HEK293 (cell line): ENCODE measurements around the gene AKR1C8.
"Not testable (repeated sequence)": the region's sequence is repeated elsewhere in the genome, so short reads cannot be mapped to it uniquely, and the experiment has no call there.

Experiments used
- CTCF ChIA-PET: fragments of 350-600 bp; formaldehyde crosslinking; extraction: SDS; loops from one replicate; lab custom pipeline; 2021; ENCODE audit warnings: antibody characterized with exemption; lab: Yijun Ruan, JAX
- POLR2A ChIA-PET: fragments of 300-600 bp; formaldehyde crosslinking; extraction: SDS; loops from one replicate; lab custom pipeline; 2020; ENCODE audit warnings: antibody characterized with exemption, inconsistent platforms; lab: Yijun Ruan, JAX
- H3K27ac ChIP-seq: fragments of 200-500 bp; sonication (Bioruptor generic); 2 replicates; pipeline ENCODE4 v1.5.1; 2014; ENCODE audit warnings: low read depth, low read length, control low read depth, inconsistent platforms; ENCODE audit errors: extremely low read depth
- H3K36me3 ChIP-seq, 2 experiments: fragments of 200-500 bp in 1 of 2; sonication (Bioruptor generic) in 1 of 2; 1 replicate in 1 of 2; 2 replicates in 1 of 2; pipeline ENCODE4 v1.5.1; 2014 to 2017; ENCODE audit warnings: inconsistent platforms in 2 of 2, low read length in 2 of 2; ENCODE audit not compliant: control insufficient read depth in 2 of 2, insufficient read depth in 1 of 2
- H3K4me1 ChIP-seq: fragments of 200-500 bp; sonication (Bioruptor generic); 2 replicates; pipeline ENCODE4 v1.5.1; 2014; ENCODE audit warnings: mild to moderate bottlenecking, low read length, inconsistent platforms; ENCODE audit not compliant: control insufficient read depth, insufficient read depth
- H3K4me3 ChIP-seq: 2 replicates; pipeline ENCODE4 v1.5.1; 2011; ENCODE audit warnings: low read depth, mild to moderate bottlenecking, control low read depth, low read length, moderate library complexity
- H3K9me3 ChIP-seq: fragments of 200-500 bp; sonication (Bioruptor generic); 2 replicates; pipeline ENCODE4 v1.5.1; 2014; ENCODE audit warnings: low read depth, low read length, inconsistent platforms; ENCODE audit not compliant: control insufficient read depth, insufficient read depth
- GLIS1 ChIP-seq: fragments of 450-650 bp; formaldehyde crosslinking; IDR thresholded peaks from 2 replicates; pipeline ENCODE4 v1.5.1; 2016; ENCODE audit warnings: missing biosample characterization, missing genetic modification characterization
- HOXD13 ChIP-seq: sonication (generic); formaldehyde crosslinking; IDR thresholded peaks from 2 replicates; pipeline ENCODE4 v1.8.0; 2022; ENCODE audit warnings: missing genetic modification reagents, borderline replicate concordance
- ZIC2 ChIP-seq: fragments of 450-650 bp; formaldehyde crosslinking; IDR thresholded peaks from 2 replicates; pipeline ENCODE4 v1.5.1; 2016; ENCODE audit warnings: missing biosample characterization, missing genetic modification characterization
- ZNF174 ChIP-seq: fragments of 450-650 bp; formaldehyde crosslinking; IDR thresholded peaks from 2 replicates; pipeline ENCODE4 v1.5.0; 2017; ENCODE audit warnings: missing biosample characterization, mild to moderate bottlenecking, missing genetic modification characterization
- ZNF175 ChIP-seq: fragments of 450-650 bp; formaldehyde crosslinking; IDR thresholded peaks from 2 replicates; pipeline ENCODE4 v1.5.1; 2016; ENCODE audit warnings: missing biosample characterization, missing genetic modification characterization
- ZNF514 ChIP-seq: fragments of 450-650 bp; formaldehyde crosslinking; IDR thresholded peaks from 2 replicates; pipeline ENCODE4 v1.5.1; 2016; ENCODE audit warnings: missing biosample characterization, missing genetic modification characterization
- ZNF521 ChIP-seq: fragments of 450-650 bp; formaldehyde crosslinking; IDR thresholded peaks from 2 replicates; pipeline ENCODE4 v1.5.1; 2017; ENCODE audit warnings: missing biosample characterization, mild to moderate bottlenecking, missing genetic modification characterization
- ZNF571 ChIP-seq: fragments of 450-650 bp; formaldehyde crosslinking; IDR thresholded peaks from 2 replicates; pipeline ENCODE4 v1.5.0; 2017; ENCODE audit warnings: missing biosample characterization, missing genetic modification characterization
- ZNF837 ChIP-seq: fragments of 450-650 bp; formaldehyde crosslinking; IDR thresholded peaks from 2 replicates; pipeline ENCODE4 v1.5.1; 2016; ENCODE audit warnings: missing biosample characterization, missing genetic modification characterization
- TF ChIP-seq, protein P1 (sequence below): fragments of 450-650 bp; formaldehyde crosslinking; IDR thresholded peaks from 2 replicates; pipeline ENCODE4 v1.5.1; 2016; ENCODE audit warnings: missing biosample characterization, missing genetic modification characterization
- TF ChIP-seq, protein P2 (sequence below): fragments of 450-650 bp; formaldehyde crosslinking; IDR thresholded peaks from 2 replicates; pipeline ENCODE4 v1.5.0; 2017; ENCODE audit warnings: missing biosample characterization, missing genetic modification characterization, borderline replicate concordance
- TF ChIP-seq, protein P3 (sequence below): fragments of 450-650 bp; formaldehyde crosslinking; IDR thresholded peaks from 2 replicates; pipeline ENCODE4 v1.5.1; 2016; ENCODE audit warnings: missing biosample characterization, missing genetic modification characterization
- TF ChIP-seq, protein P4 (sequence below): fragments of 450-650 bp; formaldehyde crosslinking; IDR thresholded peaks from 2 replicates; pipeline ENCODE4 v1.5.1; 2016; ENCODE audit warnings: missing biosample characterization, missing genetic modification characterization, low read depth
- TF ChIP-seq, protein P5 (sequence below): fragments of 450-650 bp; formaldehyde crosslinking; IDR thresholded peaks from 2 replicates; pipeline ENCODE4 v1.5.1; 2016; ENCODE audit warnings: missing biosample characterization, missing genetic modification characterization, borderline replicate concordance
- TF ChIP-seq, protein P6 (sequence below): fragments of 450-650 bp; formaldehyde crosslinking; conservative IDR thresholded peaks from 2 replicates; pipeline ENCODE4 v1.5.1; 2016; ENCODE audit warnings: low read depth, missing biosample characterization, missing genetic modification characterization

The AKR1C8 gene

DNA sequence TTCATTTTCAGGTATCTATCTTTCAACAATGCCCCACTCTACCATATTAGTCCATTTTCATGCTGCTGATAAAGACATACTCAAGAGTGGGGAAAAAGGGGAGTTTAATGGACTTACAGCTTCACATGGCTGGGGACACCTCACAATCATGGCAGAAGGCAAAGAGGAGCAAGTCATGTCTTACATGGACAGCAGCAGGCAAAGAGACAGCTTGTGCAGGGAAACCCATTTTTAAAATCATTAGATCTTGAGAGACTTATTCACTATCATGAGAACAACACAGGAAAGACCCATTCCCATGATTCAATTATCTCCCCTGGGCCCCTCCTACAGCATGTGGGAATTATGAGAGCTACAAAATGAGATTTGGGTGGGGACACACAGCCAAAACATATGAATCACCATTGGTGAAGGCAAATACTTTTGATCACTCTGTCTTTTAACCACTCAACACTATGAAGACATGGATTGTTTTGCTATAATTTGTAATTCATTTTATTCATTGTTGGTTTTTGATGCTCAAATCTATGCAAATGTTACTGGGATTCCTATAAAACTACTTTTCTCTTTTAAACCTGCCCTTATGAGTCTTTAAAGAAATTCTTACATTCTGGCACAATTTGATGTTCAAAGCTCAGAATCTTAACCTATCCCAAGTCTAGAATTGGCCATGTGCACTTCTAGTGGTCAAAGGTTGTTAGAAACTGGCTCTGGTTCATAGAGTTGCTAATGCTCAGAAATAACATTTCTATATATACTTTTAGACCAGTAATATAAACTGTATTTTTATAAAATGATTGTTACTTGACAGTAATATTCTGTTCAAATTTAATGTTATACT lies 27.0 kb upstream of the AKR1C8 start:
- TF ChIP-seq, protein P1, sequence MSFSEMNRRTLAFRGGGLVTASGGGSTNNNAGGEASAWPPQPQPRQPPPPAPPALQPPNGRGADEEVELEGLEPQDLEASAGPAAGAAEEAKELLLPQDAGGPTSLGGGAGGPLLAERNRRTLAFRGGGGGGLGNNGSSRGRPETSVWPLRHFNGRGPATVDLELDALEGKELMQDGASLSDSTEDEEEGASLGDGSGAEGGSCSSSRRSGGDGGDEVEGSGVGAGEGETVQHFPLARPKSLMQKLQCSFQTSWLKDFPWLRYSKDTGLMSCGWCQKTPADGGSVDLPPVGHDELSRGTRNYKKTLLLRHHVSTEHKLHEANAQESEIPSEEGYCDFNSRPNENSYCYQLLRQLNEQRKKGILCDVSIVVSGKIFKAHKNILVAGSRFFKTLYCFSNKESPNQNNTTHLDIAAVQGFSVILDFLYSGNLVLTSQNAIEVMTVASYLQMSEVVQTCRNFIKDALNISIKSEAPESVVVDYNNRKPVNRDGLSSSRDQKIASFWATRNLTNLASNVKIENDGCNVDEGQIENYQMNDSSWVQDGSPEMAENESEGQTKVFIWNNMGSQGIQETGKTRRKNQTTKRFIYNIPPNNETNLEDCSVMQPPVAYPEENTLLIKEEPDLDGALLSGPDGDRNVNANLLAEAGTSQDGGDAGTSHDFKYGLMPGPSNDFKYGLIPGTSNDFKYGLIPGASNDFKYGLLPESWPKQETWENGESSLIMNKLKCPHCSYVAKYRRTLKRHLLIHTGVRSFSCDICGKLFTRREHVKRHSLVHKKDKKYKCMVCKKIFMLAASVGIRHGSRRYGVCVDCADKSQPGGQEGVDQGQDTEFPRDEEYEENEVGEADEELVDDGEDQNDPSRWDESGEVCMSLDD: no peak
- no peak for TF ChIP-seq ZNF175 (tag by site-specific recombination)
- TF ChIP-seq, protein P2, sequence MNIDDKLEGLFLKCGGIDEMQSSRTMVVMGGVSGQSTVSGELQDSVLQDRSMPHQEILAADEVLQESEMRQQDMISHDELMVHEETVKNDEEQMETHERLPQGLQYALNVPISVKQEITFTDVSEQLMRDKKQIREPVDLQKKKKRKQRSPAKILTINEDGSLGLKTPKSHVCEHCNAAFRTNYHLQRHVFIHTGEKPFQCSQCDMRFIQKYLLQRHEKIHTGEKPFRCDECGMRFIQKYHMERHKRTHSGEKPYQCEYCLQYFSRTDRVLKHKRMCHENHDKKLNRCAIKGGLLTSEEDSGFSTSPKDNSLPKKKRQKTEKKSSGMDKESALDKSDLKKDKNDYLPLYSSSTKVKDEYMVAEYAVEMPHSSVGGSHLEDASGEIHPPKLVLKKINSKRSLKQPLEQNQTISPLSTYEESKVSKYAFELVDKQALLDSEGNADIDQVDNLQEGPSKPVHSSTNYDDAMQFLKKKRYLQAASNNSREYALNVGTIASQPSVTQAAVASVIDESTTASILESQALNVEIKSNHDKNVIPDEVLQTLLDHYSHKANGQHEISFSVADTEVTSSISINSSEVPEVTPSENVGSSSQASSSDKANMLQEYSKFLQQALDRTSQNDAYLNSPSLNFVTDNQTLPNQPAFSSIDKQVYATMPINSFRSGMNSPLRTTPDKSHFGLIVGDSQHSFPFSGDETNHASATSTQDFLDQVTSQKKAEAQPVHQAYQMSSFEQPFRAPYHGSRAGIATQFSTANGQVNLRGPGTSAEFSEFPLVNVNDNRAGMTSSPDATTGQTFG: no peak
- TF ChIP-seq ZIC2 (tag by site-specific recombination): no peak
- no peak for TF ChIP-seq HOXD13 (CRISPR knock-in tag)
- no peak for TF ChIP-seq ZNF521 (tag by site-specific recombination)
- TF ChIP-seq, protein P3, sequence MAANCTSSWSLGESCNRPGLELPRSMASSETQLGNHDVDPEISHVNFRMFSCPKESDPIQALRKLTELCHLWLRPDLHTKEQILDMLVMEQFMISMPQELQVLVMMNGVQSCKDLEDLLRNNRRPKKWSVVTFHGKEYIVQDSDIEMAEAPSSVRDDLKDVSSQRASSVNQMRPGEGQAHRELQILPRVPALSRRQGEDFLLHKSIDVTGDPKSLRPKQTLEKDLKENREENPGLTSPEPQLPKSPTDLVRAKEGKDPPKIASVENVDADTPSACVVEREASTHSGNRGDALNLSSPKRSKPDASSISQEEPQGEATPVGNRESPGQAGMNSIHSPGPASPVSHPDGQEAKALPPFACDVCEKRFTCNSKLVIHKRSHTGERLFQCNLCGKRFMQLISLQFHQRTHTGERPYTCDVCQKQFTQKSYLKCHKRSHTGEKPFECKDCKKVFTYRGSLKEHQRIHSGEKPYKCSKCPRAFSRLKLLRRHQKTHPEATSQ (tag by site-specific recombination): no peak
- no peak for TF ChIP-seq ZNF174 (tag by site-specific recombination)
- no peak for TF ChIP-seq ZNF514 (tag by site-specific recombination)
- TF ChIP-seq, protein P4, sequence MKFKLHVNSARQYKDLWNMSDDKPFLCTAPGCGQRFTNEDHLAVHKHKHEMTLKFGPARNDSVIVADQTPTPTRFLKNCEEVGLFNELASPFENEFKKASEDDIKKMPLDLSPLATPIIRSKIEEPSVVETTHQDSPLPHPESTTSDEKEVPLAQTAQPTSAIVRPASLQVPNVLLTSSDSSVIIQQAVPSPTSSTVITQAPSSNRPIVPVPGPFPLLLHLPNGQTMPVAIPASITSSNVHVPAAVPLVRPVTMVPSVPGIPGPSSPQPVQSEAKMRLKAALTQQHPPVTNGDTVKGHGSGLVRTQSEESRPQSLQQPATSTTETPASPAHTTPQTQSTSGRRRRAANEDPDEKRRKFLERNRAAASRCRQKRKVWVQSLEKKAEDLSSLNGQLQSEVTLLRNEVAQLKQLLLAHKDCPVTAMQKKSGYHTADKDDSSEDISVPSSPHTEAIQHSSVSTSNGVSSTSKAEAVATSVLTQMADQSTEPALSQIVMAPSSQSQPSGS: no peak
- TF ChIP-seq ZNF837 (tag by site-specific recombination): no peak
- TF ChIP-seq ZNF571 (tag by site-specific recombination): no peak
- TF ChIP-seq, protein P5, sequence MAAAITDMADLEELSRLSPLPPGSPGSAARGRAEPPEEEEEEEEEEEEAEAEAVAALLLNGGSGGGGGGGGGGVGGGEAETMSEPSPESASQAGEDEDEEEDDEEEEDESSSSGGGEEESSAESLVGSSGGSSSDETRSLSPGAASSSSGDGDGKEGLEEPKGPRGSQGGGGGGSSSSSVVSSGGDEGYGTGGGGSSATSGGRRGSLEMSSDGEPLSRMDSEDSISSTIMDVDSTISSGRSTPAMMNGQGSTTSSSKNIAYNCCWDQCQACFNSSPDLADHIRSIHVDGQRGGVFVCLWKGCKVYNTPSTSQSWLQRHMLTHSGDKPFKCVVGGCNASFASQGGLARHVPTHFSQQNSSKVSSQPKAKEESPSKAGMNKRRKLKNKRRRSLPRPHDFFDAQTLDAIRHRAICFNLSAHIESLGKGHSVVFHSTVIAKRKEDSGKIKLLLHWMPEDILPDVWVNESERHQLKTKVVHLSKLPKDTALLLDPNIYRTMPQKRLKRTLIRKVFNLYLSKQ (tag by site-specific recombination): no peak
- TF ChIP-seq, protein P6, sequence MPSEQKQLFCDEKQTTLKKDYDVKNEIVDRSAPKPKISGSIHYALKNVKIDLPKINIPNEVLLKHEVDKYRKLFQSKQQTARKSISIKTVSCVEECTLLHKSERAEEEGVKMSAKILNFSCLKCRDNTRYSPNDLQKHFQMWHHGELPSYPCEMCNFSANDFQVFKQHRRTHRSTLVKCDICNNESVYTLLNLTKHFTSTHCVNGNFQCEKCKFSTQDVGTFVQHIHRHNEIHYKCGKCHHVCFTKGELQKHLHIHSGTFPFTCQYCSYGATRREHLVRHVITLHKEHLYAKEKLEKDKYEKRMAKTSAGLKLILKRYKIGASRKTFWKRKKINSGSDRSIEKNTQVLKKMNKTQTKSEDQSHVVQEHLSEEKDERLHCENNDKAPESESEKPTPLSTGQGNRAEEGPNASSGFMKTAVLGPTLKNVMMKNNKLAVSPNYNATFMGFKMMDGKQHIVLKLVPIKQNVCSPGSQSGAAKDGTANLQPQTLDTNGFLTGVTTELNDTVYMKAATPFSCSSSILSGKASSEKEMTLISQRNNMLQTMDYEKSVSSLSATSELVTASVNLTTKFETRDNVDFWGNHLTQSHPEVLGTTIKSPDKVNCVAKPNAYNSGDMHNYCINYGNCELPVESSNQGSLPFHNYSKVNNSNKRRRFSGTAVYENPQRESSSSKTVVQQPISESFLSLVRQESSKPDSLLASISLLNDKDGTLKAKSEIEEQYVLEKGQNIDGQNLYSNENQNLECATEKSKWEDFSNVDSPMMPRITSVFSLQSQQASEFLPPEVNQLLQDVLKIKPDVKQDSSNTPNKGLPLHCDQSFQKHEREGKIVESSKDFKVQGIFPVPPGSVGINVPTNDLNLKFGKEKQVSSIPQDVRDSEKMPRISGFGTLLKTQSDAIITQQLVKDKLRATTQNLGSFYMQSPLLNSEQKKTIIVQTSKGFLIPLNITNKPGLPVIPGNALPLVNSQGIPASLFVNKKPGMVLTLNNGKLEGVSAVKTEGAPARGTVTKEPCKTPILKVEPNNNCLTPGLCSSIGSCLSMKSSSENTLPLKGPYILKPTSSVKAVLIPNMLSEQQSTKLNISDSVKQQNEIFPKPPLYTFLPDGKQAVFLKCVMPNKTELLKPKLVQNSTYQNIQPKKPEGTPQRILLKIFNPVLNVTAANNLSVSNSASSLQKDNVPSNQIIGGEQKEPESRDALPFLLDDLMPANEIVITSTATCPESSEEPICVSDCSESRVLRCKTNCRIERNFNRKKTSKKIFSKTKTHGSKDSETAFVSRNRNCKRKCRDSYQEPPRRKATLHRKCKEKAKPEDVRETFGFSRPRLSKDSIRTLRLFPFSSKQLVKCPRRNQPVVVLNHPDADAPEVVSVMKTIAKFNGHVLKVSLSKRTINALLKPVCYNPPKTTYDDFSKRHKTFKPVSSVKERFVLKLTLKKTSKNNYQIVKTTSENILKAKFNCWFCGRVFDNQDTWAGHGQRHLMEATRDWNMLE (tag by site-specific recombination): no peak
- no peak for TF ChIP-seq GLIS1 (tag by site-specific recombination)
- Histone ChIP-seq H3K9me3 (no peaks in the 10 kb centered on the region), H3K4me1 (no peaks in the 10 kb centered on the region), H3K36me3 (no peaks in the 10 kb centered on the region), H3K4me3 (no peak overlapping the region), H3K27ac (no peak overlapping the region)
- POLR2A ChIA-PET: no interaction called here
- CTCF ChIA-PET: interaction anchor here (0.7 kb wide), 1 partner anchor 226 kb away, joined by 3 read pairs; no protein-coding TSS in a partner anchor

DNA sequence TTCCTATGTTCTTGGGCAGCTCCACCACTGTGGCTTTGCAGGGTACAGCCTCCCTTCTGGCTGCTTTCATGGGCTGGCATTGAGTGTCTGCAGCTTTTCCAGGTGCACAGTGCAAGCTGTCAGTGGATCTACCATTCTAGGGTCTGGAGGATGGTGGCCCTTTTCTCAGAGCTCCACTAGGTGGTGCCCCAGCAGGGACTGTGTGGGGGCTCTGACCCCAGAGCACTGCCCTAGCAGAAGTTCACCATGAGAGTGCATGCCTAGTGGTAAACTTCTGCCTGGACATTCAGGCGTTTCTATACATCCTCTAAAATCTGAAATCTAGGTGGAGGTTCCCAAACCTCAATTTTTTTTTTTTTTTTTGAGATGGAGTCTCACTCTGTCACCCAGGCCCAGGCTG lies 25.3 kb upstream of the AKR1C8 start:
- H3K36me3 ChIP-seq, H3K9me3 ChIP-seq, H3K27ac ChIP-seq, H3K4me1 ChIP-seq, H3K4me3 ChIP-seq, POLR2A ChIA-PET: not testable (repeated sequence)
- CTCF ChIA-PET: interaction anchor here (0.6 to 1.2 kb wide), 4 partner anchors 10 to 1096 kb away, joined by 3 to 5 read pairs (median 4); no protein-coding TSS in a partner anchor

DNA sequence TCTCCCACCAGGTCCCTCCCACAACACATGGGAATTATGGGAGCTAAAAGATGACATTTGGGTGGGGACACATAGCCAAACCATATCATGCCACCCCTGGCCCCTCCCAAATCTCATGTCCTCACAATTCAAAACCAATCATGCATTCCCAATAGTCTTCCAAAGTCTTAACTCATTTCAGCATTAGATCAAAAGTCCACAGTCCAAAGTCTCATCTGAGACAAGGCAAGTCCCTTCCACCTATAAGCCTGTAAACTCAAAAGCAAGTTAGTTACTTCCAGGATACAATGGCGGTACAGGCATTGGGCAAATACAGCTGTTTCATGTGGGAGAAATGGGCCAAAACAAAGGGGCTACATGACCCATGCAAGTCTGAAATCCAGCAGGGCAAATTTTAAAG lies 24.8 kb upstream of the AKR1C8 start:
- not testable (repeated sequence) for H3K27ac ChIP-seq, H3K4me3 ChIP-seq, H3K9me3 ChIP-seq, H3K36me3 ChIP-seq, H3K4me1 ChIP-seq
- CTCF ChIA-PET: interaction anchor here (0.7 to 1.2 kb wide), 3 partner anchors 9 to 1096 kb away, joined by 3 to 5 read pairs (median 4); no protein-coding TSS in a partner anchor
- POLR2A ChIA-PET: interaction anchor here (0.7 kb wide), 1 partner anchor 603 kb away, joined by 3 read pairs; the partner anchor contains the start of gene GDI2
